Fibroblast of lung (primary cell): ENCODE measurements around the gene KLHL8.

Source experiments
- EZH2 ChIP-seq: IDR thresholded peaks from 2 replicates; pipeline ENCODE4 v1.5.1; 2012; ENCODE audit warnings: low read length, control low read depth, mild to moderate bottlenecking; ENCODE audit errors: missing control alignments
- TF ChIP-seq, protein P1 (sequence below), 2 donors: IDR thresholded peaks in 1 of 2; conservative IDR thresholded peaks in 1 of 2; 1 replicate in 1 of 2; 2 replicates in 1 of 2; pipeline ENCODE4 v1.5.1; 2011 to 2012; ENCODE audit warnings: low read length in 2 of 2, control low read depth in 1 of 2, inconsistent platforms in 1 of 2, low read depth in 1 of 2, mild to moderate bottlenecking in 1 of 2

DNA sequence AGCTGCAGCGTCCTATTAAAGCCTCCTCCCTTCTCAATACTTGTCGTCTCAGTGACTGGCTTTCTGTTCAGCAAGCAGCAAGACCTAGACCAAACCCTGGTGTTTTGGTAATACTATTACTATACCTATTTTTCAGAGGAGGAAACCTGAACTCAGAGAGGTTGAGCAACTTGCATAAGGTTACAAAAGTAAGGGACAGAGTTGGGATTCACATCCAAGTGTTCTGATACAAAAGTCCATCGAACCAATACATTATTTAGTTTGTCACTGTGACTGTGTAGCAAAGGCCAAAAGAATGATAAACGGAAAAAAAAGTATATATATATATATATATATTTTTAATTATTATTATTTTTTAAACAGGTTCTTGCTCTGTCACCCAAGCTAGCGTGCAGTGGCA lies 29.9 kb upstream of the KLHL8 start:
- TF ChIP-seq, protein P1, sequence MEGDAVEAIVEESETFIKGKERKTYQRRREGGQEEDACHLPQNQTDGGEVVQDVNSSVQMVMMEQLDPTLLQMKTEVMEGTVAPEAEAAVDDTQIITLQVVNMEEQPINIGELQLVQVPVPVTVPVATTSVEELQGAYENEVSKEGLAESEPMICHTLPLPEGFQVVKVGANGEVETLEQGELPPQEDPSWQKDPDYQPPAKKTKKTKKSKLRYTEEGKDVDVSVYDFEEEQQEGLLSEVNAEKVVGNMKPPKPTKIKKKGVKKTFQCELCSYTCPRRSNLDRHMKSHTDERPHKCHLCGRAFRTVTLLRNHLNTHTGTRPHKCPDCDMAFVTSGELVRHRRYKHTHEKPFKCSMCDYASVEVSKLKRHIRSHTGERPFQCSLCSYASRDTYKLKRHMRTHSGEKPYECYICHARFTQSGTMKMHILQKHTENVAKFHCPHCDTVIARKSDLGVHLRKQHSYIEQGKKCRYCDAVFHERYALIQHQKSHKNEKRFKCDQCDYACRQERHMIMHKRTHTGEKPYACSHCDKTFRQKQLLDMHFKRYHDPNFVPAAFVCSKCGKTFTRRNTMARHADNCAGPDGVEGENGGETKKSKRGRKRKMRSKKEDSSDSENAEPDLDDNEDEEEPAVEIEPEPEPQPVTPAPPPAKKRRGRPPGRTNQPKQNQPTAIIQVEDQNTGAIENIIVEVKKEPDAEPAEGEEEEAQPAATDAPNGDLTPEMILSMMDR (conservative IDR thresholded peaks at IDR 0.05 in 1 of 2, IDR thresholded peaks at IDR 0.05 in 1 of 2; ENCODE audit: low read depth in 1 of 2, low read length in 2 of 2): no peak
- TF ChIP-seq EZH2: no peak
